A673 (cell line): ENCODE measurements around the gene PES1. TPM values are rescaled to one million over a fixed set of nuclear protein-coding genes. Genes with fewer than 3 reads are reported as not detected.

ENCODE experiments used
- BruUV-seq: library from RNA; stranded (reverse); fragments of 400-500 nt; replicated peaks from 2 replicates; lab custom pipeline; 2021; lab: Mats Ljungman, UMichigan
- CTCF ChIA-PET: fragments of 300-600 bp; sonication (Branson Sonifier 250); formaldehyde crosslinking; loops from one replicate; lab custom pipeline; 2022; ENCODE audit warnings: antibody characterized with exemption; lab: Charles Lee
- POLR2A ChIA-PET: fragments of 300-600 bp; sonication (Branson Sonifier 250); formaldehyde crosslinking; loops from one replicate; lab custom pipeline; 2022; ENCODE audit warnings: antibody characterized with exemption; ENCODE audit not compliant: low non-redundant PET; lab: Charles Lee
- DNase-seq: peaks from one replicate; pipeline ENCODE4 v3.0.0-alpha.2; 2015; ENCODE audit warnings: low spot score
- H3K27ac ChIP-seq: fragments of 200-600 bp; sonication (generic); 2 replicates; pipeline ENCODE4 v1.5.1; 2016; ENCODE audit warnings: mixed run types, low read depth, mild to moderate bottlenecking, mixed read lengths, antibody characterized with exemption, low read length; ENCODE audit not compliant: poor library complexity, severe bottlenecking
- H3K27me3 ChIP-seq: fragments of 200-600 bp; sonication (generic); replicated peaks from 2 replicates; pipeline ENCODE4 v1.6.1; 2017; ENCODE audit warnings: mixed run types, low read depth, mild to moderate bottlenecking, mixed read lengths, antibody characterized with exemption, low read length; ENCODE audit not compliant: insufficient read depth, poor library complexity
- H3K36me3 ChIP-seq: fragments of 200-600 bp; sonication (generic); 2 replicates; pipeline ENCODE4 v1.6.1; 2016; ENCODE audit warnings: mixed run types, mild to moderate bottlenecking, mixed read lengths, antibody characterized with exemption, low read length; ENCODE audit not compliant: insufficient read depth, poor library complexity, severe bottlenecking
- H3K4me1 ChIP-seq: fragments of 200-600 bp; sonication (generic); 2 replicates; pipeline ENCODE4 v1.6.1; 2017; ENCODE audit warnings: mixed run types, mild to moderate bottlenecking, mixed read lengths, antibody characterized with exemption, low read length; ENCODE audit not compliant: insufficient read depth, poor library complexity, severe bottlenecking
- H3K4me3 ChIP-seq: fragments of 200-600 bp; sonication (generic); 2 replicates; pipeline ENCODE4 v1.5.1; 2016; ENCODE audit warnings: low read depth, mixed run types, mild to moderate bottlenecking, mixed read lengths, low read length; ENCODE audit not compliant: poor library complexity, severe bottlenecking
- H3K9me3 ChIP-seq: fragments of 200-600 bp; sonication (generic); 2 replicates; pipeline ENCODE4 v1.6.1; 2016; ENCODE audit warnings: mixed run types, low read depth, mild to moderate bottlenecking, mixed read lengths, antibody characterized with exemption, low read length; ENCODE audit not compliant: poor library complexity, severe bottlenecking
- EZH2 ChIP-seq: fragments of 200-600 bp; sonication (generic); IDR thresholded peaks from 2 replicates; pipeline ENCODE4 v1.6.1; 2017; ENCODE audit warnings: borderline replicate concordance, low read depth, mild to moderate bottlenecking, mixed read lengths, antibody characterized with exemption, low read length; ENCODE audit not compliant: poor library complexity, severe bottlenecking
- intact Hi-C: fragments of 100-400 bp; cut with micrococcal nuclease; formaldehyde crosslinking; loops from one replicate; pipeline ENCODE4 v1.10.0; 2022; ENCODE audit not compliant: unreplicated experiment
- total RNA-seq: library from RNA; stranded (reverse); gene quantifications from 2 replicates; pipeline ENCODE4 v1.2.3, GENCODE V29; 2021
- TF ChIP-seq, protein P1 (sequence below): fragments of 300-800, 200-600 bp; sonication (generic); conservative IDR thresholded peaks from 2 replicates; pipeline ENCODE4 v1.5.1; 2017; ENCODE audit warnings: low read depth, mild to moderate bottlenecking, antibody characterized with exemption, low read length, moderate library complexity, mixed read lengths

Gene PES1
- total RNA-seq, 1 experiment from 2014 or later, result 175 TPM

DNA sequence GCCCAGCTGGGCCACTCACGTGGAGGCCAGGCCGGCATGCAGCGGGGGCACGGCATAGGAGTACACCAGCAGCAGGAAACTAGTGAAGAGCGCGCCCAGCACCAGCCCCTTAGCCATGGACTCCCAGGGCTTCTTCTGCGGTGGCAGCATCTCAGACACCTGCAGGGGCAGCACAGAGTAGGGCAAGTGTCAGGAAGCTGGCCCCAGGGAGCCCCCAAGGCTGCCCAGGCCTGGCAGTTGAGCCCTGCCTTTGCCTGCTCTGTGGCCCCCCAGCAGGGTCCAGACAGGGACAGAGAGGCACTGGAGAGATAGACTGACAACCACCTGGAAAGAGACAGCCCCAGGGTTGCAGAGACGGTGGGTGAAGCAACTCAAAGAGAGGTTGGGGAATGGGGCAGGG, 34.5 kb downstream of the PES1 start:
- Histone ChIP-seq H3K9me3 (no peaks in the 10 kb centered on the region), H3K27ac (no peak overlapping the region), H3K4me1 (no peaks in the 10 kb centered on the region), H3K27me3 (no peaks in the 10 kb centered on the region), H3K36me3 (no peaks in the 10 kb centered on the region), H3K4me3 (no peak overlapping the region)
- DNase-seq, result no peak
- ChIA-PET POLR2A (no interaction called here), CTCF (no interaction called here)
- no peak for TF ChIP-seq EZH2
- TF ChIP-seq, protein P1, sequence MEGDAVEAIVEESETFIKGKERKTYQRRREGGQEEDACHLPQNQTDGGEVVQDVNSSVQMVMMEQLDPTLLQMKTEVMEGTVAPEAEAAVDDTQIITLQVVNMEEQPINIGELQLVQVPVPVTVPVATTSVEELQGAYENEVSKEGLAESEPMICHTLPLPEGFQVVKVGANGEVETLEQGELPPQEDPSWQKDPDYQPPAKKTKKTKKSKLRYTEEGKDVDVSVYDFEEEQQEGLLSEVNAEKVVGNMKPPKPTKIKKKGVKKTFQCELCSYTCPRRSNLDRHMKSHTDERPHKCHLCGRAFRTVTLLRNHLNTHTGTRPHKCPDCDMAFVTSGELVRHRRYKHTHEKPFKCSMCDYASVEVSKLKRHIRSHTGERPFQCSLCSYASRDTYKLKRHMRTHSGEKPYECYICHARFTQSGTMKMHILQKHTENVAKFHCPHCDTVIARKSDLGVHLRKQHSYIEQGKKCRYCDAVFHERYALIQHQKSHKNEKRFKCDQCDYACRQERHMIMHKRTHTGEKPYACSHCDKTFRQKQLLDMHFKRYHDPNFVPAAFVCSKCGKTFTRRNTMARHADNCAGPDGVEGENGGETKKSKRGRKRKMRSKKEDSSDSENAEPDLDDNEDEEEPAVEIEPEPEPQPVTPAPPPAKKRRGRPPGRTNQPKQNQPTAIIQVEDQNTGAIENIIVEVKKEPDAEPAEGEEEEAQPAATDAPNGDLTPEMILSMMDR, result no peak
- intact Hi-C loops, result no loop called here
- BruUV-seq, result no TSS peak

DNA sequence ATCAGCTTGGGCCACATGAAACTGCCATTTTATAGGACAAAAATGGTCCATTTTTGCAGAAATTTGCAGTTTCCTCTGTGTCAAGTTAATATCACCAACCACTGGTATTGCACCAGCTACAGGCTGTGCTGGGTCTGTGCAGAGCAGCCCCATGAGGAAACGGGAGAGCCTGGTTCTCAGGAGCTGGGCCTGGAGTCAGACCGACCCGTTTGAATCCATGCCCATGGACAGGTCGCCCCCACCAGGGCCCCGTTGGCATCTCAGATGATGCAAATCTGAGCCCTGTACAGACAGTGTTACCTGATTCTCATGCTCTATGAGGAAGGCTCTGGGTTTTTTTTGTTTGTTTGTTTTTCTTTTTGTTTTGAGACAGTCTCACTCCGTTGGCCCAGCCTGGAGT, 35.3 kb downstream of the PES1 start:
- H3K9me3 ChIP-seq, result no peaks in the 10 kb centered on the region
- intact Hi-C loops, result no loop called here
- POLR2A ChIA-PET, result no interaction called here

DNA sequence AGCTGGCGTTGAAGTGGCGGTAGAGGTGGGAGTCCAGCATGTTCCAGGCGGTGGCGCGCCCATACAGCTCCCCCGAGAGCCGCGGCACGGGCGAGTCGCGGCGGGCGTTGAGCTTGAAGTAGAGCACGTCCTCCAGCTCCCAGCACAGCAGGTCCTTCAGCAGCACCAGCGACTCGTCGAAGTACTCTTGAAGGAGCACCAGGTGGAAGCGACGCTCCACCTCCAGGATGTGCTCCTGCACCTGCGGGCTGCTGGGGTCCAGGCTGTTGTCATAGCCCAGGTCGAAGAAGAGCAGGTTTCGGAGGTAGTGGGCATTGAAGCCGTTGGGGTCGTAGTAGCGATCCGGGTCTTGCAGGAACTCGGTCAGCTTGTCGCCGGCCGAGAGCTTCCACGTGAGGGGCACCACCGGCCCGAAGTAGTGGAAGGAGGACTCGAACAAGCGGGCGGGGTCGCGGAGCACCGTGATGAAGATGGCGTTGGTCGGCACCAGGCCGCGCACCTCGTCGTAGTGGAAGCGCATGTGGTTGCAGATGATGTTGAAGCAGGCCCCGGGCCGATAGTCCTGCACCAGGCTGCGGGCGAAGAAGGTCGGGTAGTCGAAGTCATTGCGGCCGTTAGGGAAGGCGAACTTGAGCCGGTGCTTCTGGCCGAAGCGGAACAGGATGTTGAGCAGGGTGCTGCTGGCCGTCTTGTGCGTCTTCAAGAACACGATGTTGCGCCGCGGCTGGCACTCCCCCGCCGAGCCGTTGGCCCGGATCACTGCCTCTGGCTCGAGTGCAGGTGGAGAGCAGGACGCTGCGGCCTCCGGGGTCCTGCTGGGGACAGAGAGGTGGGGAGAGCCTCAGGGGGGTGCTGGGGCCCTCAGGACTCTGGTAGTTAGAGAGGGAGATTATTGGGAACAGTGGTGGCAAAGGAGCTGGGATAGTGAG, 36.2 kb downstream of the PES1 start:
- no peak for DNase-seq

More for the DNA sequence above, 35.3 kb downstream of the PES1 start:
- Histone ChIP-seq H3K4me1 (no peaks in the 10 kb centered on the region), H3K36me3 (no peaks in the 10 kb centered on the region), H3K27me3 (no peaks in the 10 kb centered on the region), H3K27ac (no peak overlapping the region), H3K4me3 (no peak overlapping the region)
- no TSS peak for BruUV-seq
- CTCF ChIA-PET, result interaction anchor here (0.8 kb wide), 1 partner anchor 268 kb away, joined by 3 read pairs; no protein-coding TSS in a partner anchor
- TF ChIP-seq EZH2, result no peak
- TF ChIP-seq, protein P1, result peak; percentile 28; the same call in 1 of the 2 replicates
- DNase-seq, result peak; percentile 32

More for the DNA sequence above, 36.2 kb downstream of the PES1 start:
- no peak for TF ChIP-seq EZH2
- TF ChIP-seq, protein P1, result no peak
- intact Hi-C loops, result no loop called here
- BruUV-seq, result no TSS peak
- CTCF ChIA-PET, result interaction anchor here (0.8 kb wide), 1 partner anchor 268 kb away, joined by 3 read pairs; no protein-coding TSS in a partner anchor
- Histone ChIP-seq H3K4me3 (no peak overlapping the region), H3K27me3 (no peaks in the 10 kb centered on the region), H3K36me3 (no peaks in the 10 kb centered on the region), H3K4me1 (no peaks in the 10 kb centered on the region), H3K27ac (no peak overlapping the region), H3K9me3 (no peaks in the 10 kb centered on the region)
- POLR2A ChIA-PET, result no interaction called here
